ENCODE data around the gene ITPA. TPM values are rescaled to one million over a fixed set of nuclear protein-coding genes. Genes with fewer than 3 reads are reported as not detected.

Gene ITPA
- total and polyA plus RNA-seq, 2 of the 13 experiments (the other 11 are each of a cell fraction or from before 2014, with no cell fraction given) = 60.1 to 103 TPM

DNA sequence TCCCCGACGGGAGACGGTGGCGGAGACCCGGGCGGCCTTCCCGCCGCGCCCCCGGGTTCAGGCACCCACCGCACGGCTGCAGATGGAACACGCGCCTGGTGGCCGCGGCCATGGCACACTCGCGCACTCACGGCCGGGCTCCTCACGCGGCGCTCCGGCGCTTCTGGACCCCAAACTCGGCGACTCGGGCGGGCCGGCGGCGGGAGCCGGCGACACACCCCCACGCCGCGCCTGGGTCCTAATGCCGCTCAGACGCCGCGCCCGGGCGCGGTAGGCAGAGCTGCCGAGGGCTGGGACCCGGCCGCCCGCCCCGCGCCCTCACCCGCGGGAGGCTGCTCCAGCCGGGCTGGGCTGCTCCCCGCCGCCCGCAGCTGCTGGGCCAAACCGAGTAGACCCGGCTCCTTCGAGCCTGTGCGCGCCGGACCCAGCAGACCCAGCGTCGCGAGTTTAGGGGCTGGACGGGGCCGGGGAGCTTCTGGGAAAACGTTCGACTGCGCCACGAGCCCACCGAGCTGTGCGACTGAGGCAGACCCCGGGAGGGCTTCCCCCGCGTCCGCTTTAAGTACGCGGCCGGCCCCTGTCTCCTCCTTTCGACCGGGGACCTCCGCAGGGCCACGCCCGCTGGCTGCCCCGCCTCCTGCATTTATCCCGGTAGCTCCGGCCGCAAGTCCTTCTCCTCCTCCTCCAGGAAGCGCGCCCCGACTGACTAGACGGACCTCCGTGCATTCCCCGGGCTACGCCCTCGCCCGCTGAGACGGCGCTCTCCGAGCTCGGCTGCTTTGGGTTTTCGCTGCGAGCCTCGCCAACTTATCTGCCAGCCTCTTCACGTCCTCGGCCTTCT, 29.9 kb downstream of the ITPA start, which contains the start of gene SLC4A11 (continued):
- no peak for TF ChIP-seq SNRNP70 (IDR thresholded peaks at IDR 0.05; ENCODE audit: low read depth, low read length)
- TF ChIP-seq, protein P1, sequence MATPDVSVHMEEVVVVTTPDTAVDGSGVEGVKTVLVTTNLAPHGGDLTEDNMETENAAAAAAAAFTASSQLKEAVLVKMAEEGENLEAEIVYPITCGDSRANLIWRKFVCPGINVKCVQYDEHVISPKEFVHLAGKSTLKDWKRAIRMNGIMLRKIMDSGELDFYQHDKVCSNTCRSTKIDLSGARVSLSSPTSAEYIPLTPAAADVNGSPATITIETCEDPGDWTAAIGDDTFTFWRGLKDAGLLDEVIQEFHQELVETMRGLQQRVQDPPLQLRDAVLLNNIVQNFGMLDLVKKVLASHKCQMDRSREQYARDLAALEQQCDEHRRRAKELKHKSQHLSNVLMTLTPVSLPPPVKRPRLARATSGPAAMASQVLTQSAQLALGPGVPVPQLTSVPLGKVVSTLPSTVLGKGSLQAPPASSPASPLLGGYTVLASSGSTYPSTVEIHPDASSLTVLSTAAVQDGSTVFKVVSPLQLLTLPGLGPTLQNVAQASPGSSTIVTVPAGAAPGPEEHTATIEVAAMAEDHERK (CRISPR knock-in tag; IDR thresholded peaks at IDR 0.05; ENCODE audit: low read depth) = no peak
- TF ChIP-seq HOXA9 (CRISPR knock-in tag; IDR thresholded peaks at IDR 0.05; ENCODE audit: borderline replicate concordance) = no peak
- TF ChIP-seq, protein P2, sequence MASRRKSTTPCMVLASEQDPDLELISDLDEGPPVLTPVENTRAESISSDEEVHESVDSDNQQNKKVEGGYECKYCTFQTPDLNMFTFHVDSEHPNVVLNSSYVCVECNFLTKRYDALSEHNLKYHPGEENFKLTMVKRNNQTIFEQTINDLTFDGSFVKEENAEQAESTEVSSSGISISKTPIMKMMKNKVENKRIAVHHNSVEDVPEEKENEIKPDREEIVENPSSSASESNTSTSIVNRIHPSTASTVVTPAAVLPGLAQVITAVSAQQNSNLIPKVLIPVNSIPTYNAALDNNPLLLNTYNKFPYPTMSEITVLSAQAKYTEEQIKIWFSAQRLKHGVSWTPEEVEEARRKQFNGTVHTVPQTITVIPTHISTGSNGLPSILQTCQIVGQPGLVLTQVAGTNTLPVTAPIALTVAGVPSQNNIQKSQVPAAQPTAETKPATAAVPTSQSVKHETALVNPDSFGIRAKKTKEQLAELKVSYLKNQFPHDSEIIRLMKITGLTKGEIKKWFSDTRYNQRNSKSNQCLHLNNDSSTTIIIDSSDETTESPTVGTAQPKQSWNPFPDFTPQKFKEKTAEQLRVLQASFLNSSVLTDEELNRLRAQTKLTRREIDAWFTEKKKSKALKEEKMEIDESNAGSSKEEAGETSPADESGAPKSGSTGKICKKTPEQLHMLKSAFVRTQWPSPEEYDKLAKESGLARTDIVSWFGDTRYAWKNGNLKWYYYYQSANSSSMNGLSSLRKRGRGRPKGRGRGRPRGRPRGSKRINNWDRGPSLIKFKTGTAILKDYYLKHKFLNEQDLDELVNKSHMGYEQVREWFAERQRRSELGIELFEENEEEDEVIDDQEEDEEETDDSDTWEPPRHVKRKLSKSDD (CRISPR knock-in tag; IDR thresholded peaks at IDR 0.05; ENCODE audit: low read depth) = peak; percentile 30; the same call in 1 of the 2 replicates
- no peak for TF ChIP-seq ZNF562 (CRISPR knock-in tag; IDR thresholded peaks at IDR 0.05; ENCODE audit: borderline replicate concordance)
- TF ChIP-seq TBX3 (IDR thresholded peaks at IDR 0.05; ENCODE audit: borderline replicate concordance) = no peak
- peak; percentile 39; the same call in 1 of the 2 replicates for TF ChIP-seq RAD21 (CRISPR knock-in tag; IDR thresholded peaks at IDR 0.05)
- TF ChIP-seq, protein P3, sequence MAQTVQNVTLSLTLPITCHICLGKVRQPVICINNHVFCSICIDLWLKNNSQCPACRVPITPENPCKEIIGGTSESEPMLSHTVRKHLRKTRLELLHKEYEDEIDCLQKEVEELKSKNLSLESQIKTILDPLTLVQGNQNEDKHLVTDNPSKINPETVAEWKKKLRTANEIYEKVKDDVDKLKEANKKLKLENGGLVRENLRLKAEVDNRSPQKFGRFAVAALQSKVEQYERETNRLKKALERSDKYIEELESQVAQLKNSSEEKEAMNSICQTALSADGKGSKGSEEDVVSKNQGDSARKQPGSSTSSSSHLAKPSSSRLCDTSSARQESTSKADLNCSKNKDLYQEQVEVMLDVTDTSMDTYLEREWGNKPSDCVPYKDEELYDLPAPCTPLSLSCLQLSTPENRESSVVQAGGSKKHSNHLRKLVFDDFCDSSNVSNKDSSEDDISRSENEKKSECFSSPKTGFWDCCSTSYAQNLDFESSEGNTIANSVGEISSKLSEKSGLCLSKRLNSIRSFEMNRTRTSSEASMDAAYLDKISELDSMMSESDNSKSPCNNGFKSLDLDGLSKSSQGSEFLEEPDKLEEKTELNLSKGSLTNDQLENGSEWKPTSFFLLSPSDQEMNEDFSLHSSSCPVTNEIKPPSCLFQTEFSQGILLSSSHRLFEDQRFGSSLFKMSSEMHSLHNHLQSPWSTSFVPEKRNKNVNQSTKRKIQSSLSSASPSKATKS (CRISPR knock-in tag; IDR thresholded peaks at IDR 0.05) = no peak
- 0 out of 2 replicates have a peak, but pooled peaks have one; percentile 64 for TF ChIP-seq ZNF354B (CRISPR knock-in tag; IDR thresholded peaks at IDR 0.05)
- TF ChIP-seq GLI4 (CRISPR knock-in tag; IDR thresholded peaks at IDR 0.05; ENCODE audit: borderline replicate concordance) = 0 out of 2 replicates have a peak, but pooled peaks have one; percentile 32
- no peak for TF ChIP-seq AGO1 (IDR thresholded peaks at IDR 0.05; ENCODE audit: low read depth, low read length, poor library complexity, severe bottlenecking)
- no peak for TF ChIP-seq ZNF484 (CRISPR knock-in tag; IDR thresholded peaks at IDR 0.05; ENCODE audit: borderline replicate concordance, low read depth)
- no peak for TF ChIP-seq NR2C2 (CRISPR knock-in tag; IDR thresholded peaks at IDR 0.05; ENCODE audit: borderline replicate concordance)
- 0 out of 2 replicates have a peak, but pooled peaks have one; percentile 59 for TF ChIP-seq RCOR2 (CRISPR knock-in tag; IDR thresholded peaks at IDR 0.05)
- TF ChIP-seq ZMAT5 (CRISPR knock-in tag; IDR thresholded peaks at IDR 0.05; ENCODE audit: borderline replicate concordance, low read depth) = 0 out of 2 replicates have a peak, but pooled peaks have one; percentile 55
- TF ChIP-seq ZNF280D (CRISPR knock-in tag; IDR thresholded peaks at IDR 0.05) = peak; percentile 82
- no peak for TF ChIP-seq GABPA (IDR thresholded peaks at IDR 0.05; ENCODE audit: low read depth, low read length)
- no peak for TF ChIP-seq GABPA (CRISPR knock-in tag; IDR thresholded peaks at IDR 0.05; ENCODE audit: low read depth)

Data from HepG2 (cell line).